ENCODE results near the gene TGFB2. TPM values are rescaled to one million over a fixed set of nuclear protein-coding genes. Genes with fewer than 3 reads are reported as not detected.

TGFB2 gene
- total RNA-seq, 4 donors from 2014 or later, result 3.3 to 9.4 (median 6.8) TPM

DNA sequence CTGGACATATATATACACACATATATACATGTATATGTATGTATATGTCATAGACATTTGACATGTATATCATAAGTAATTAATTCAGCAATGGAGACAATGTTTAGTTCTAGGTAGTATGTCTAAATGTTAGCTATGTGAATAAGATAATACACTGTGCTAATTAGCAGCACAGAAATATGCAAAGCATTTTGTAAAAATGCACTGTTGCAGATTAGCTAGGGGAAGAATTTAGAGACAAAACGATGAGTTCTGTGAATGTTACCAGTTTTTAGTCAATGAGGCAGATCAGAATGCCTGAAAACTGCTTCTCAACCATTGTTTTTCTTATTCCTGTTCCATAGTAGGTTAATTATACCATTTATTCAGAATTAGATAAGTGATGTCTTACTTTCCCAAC is 86.3 kb downstream of the TGFB2 start:
- WGBS, 2 donors (ENCODE audit: low coverage in 1 of 2), result 72 to 77% methylated on average over 1 of the region's 1 CpG
- TF ChIP-seq POLR2AphosphoS5 (IDR thresholded peaks at IDR 0.05), result no peak
- no peak for TF ChIP-seq POLR2A (IDR thresholded peaks at IDR 0.05)
- TF ChIP-seq, protein P1, sequence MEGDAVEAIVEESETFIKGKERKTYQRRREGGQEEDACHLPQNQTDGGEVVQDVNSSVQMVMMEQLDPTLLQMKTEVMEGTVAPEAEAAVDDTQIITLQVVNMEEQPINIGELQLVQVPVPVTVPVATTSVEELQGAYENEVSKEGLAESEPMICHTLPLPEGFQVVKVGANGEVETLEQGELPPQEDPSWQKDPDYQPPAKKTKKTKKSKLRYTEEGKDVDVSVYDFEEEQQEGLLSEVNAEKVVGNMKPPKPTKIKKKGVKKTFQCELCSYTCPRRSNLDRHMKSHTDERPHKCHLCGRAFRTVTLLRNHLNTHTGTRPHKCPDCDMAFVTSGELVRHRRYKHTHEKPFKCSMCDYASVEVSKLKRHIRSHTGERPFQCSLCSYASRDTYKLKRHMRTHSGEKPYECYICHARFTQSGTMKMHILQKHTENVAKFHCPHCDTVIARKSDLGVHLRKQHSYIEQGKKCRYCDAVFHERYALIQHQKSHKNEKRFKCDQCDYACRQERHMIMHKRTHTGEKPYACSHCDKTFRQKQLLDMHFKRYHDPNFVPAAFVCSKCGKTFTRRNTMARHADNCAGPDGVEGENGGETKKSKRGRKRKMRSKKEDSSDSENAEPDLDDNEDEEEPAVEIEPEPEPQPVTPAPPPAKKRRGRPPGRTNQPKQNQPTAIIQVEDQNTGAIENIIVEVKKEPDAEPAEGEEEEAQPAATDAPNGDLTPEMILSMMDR (IDR thresholded peaks at IDR 0.05), result no peak
- no peak for TF ChIP-seq EP300 (IDR thresholded peaks at IDR 0.05)
- Histone ChIP-seq H3K27ac (no peak overlapping the region), H3K4me1 (peaks cover 0 to 12% (median 0%) of the 10 kb centered on the region in 3 donors), H3K27me3 (no peaks in the 10 kb centered on the region), H3K36me3 (no peaks in the 10 kb centered on the region), H3K9me3 (no peaks in the 10 kb centered on the region), H3K4me3 (no peak overlapping the region)
- no peak for ATAC-seq

DNA sequence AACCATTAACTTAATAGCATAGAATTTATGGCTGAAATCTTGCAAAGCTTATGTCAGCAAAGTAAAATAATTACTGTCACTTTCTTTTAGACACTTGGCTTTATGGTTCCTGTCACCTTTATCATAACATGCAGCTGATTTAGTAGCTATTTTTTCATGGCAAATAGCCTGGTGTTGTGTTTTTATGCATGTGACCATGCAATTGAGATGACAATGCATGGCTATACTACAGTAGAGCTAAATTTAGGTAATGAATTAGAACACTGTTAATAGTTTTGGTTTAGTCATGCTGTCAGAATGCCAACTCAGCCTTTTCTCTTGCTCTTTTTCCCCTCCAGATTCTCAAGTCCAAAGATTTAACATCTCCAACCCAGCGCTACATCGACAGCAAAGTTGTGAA is 88.6 kb downstream of the TGFB2 start:
- Histone ChIP-seq H3K4me3 (no peak overlapping the region), H3K9me3 (no peaks in the 10 kb centered on the region), H3K4me1 (peaks cover 0 to 12% (median 0%) of the 10 kb centered on the region in 3 donors), H3K27me3 (no peaks in the 10 kb centered on the region), H3K27ac (no peak overlapping the region), H3K36me3 (no peaks in the 10 kb centered on the region)
- WGBS, 2 donors (ENCODE audit: low coverage in 1 of 2), result 78 to 80% methylated on average over 2 of the region's 2 CpGs
- no peak for ATAC-seq
- TF ChIP-seq EP300 (IDR thresholded peaks at IDR 0.05) (no peak), POLR2AphosphoS5 (IDR thresholded peaks at IDR 0.05) (no peak), POLR2A (IDR thresholded peaks at IDR 0.05) (no peak)
- TF ChIP-seq, protein P1 (IDR thresholded peaks at IDR 0.05), result no peak

DNA sequence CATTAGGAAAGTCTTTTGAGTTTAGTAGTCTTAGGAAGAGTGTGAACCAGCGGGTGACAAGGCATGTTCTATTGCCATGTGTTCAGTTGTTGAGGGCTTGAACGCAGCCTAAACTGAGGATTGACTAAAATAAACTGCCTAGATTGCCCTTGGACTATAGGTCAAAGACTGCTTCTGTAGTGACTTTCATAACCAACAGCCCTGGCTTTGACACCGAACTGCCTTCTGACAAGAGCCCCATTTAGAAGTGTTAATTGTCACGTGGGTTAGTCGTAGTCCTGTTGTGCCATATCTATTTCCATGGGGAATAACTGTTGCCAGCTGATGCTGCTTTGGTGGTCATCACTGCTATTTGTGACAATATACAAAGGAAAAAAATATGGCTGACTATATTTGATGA is 90.4 kb downstream of the TGFB2 start:
- Histone ChIP-seq H3K4me1 (peaks cover 0 to 23% (median 7%) of the 10 kb centered on the region in 3 donors), H3K27ac (no peak overlapping the region), H3K36me3 (no peaks in the 10 kb centered on the region), H3K27me3 (no peaks in the 10 kb centered on the region), H3K9me3 (no peaks in the 10 kb centered on the region), H3K4me3 (no peak overlapping the region)
- ATAC-seq, result no peak
- TF ChIP-seq, protein P1 (IDR thresholded peaks at IDR 0.05), result no peak
- TF ChIP-seq POLR2A (IDR thresholded peaks at IDR 0.05), result no peak
- TF ChIP-seq POLR2AphosphoS5 (IDR thresholded peaks at IDR 0.05), result no peak
- no peak for TF ChIP-seq EP300 (IDR thresholded peaks at IDR 0.05)
- WGBS, 2 donors (ENCODE audit: low coverage in 1 of 2), result 83 to 94% methylated on average over 3 to 5 of the region's 5 CpGs

DNA sequence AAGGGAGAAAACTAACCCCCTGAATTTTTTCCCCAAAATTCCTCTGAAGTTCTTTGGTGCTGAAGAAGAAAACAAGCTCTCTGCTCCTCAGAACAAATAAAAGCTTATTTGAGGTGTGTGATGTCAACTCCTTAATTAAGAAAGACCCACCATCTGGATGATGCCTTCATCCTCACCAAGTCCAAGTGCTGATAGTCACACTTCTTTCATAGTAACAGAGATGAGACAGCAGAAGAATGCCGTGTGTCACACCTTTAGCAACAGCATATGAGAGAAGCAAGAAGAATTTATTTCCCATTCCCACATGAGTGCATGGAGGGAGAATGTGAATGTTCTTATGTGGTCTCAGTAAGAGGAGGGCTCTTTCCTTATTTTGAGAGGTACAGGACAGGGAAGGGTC is 91.2 kb downstream of the TGFB2 start:
- Histone ChIP-seq H3K4me1 (peaks cover 0 to 20% (median 7%) of the 10 kb centered on the region in 3 donors), H3K9me3 (no peaks in the 10 kb centered on the region), H3K36me3 (no peaks in the 10 kb centered on the region), H3K27ac (no peak overlapping the region), H3K27me3 (no peaks in the 10 kb centered on the region), H3K4me3 (no peak overlapping the region)
- TF ChIP-seq, protein P1 (IDR thresholded peaks at IDR 0.05), result no peak
- TF ChIP-seq POLR2AphosphoS5 (IDR thresholded peaks at IDR 0.05), result no peak
- no peak for TF ChIP-seq POLR2A (IDR thresholded peaks at IDR 0.05)
- TF ChIP-seq EP300 (IDR thresholded peaks at IDR 0.05), result no peak
- no peak for ATAC-seq
- 100% methylated on average over 1 of the region's 1 CpG; no CpG with 5 or more reads in 1 of the 2 donors for WGBS, 2 donors (ENCODE audit: low coverage in 1 of 2)

DNA sequence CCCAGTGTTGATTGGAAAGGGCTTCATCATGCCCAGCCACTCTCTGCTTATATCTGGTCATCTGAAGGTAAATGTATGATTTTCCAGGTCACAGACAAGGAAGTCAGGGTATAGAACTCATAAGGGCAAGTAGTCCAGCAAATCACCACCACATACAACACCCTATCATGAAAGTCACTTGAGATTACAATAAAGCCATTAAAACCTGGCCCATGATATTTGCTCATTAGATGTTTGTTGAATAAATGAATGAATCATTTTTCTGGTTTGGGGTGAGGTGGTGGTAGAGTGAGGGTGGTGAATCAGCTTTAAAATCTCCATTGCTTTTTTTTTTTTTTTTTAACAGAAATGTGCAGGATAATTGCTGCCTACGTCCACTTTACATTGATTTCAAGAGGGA is 91.9 kb downstream of the TGFB2 start:
- Histone ChIP-seq H3K27me3 (no peaks in the 10 kb centered on the region), H3K9me3 (no peaks in the 10 kb centered on the region), H3K36me3 (no peaks in the 10 kb centered on the region), H3K4me1 (peaks cover 0 to 18% (median 7%) of the 10 kb centered on the region in 3 donors), H3K27ac (no peak overlapping the region), H3K4me3 (no peak overlapping the region)
- 94% methylated on average over 1 of the region's 1 CpG; no CpG with 5 or more reads in 1 of the 2 donors for WGBS, 2 donors (ENCODE audit: low coverage in 1 of 2)
- TF ChIP-seq POLR2AphosphoS5 (IDR thresholded peaks at IDR 0.05), result no peak
- no peak for TF ChIP-seq EP300 (IDR thresholded peaks at IDR 0.05)
- TF ChIP-seq POLR2A (IDR thresholded peaks at IDR 0.05), result no peak
- TF ChIP-seq, protein P1 (IDR thresholded peaks at IDR 0.05), result no peak
- ATAC-seq, result no peak

Measured in gastroesophageal sphincter (tissue), 4 donors.